ENCODE results near the gene RBFA. TPM values are rescaled to one million over a fixed set of nuclear protein-coding genes. Genes with fewer than 3 reads are reported as not detected.

RBFA gene
- total and polyA plus RNA-seq, 2 of the 13 experiments (the other 11 are each of a cell fraction or from before 2014, with no cell fraction given) = 29.7 to 42.4 TPM

- 0 out of 2 replicates have a peak, but pooled peaks have one; percentile 50 for TF ChIP-seq ZNF597 (CRISPR knock-in tag; IDR thresholded peaks at IDR 0.05)
- TF ChIP-seq TEAD3 (CRISPR knock-in tag; optimal IDR thresholded peaks at IDR 0.05; ENCODE audit: borderline replicate concordance) = peak; percentile 2
- TF ChIP-seq MEIS1 (CRISPR knock-in tag; IDR thresholded peaks at IDR 0.05; ENCODE audit: borderline replicate concordance) = 0 out of 2 replicates have a peak, but pooled peaks have one; percentile 47
- TF ChIP-seq ARID2 (CRISPR knock-in tag; IDR thresholded peaks at IDR 0.05; ENCODE audit: borderline replicate concordance) = peak; percentile 85; the same call in 1 of the 2 replicates
- peak; percentile 28; the same call in 1 of the 2 replicates for TF ChIP-seq POGK (CRISPR knock-in tag; conservative IDR thresholded peaks at IDR 0.05)
- no peak; the same call in 1 of the 2 replicates for TF ChIP-seq ZNF777 (CRISPR knock-in tag; IDR thresholded peaks at IDR 0.05)
- peak; percentile 78; the same call in 1 of the 2 replicates for TF ChIP-seq ZNF776 (CRISPR knock-in tag; IDR thresholded peaks at IDR 0.05)
- peak; percentile 67; the same call in 1 of the 2 replicates for TF ChIP-seq ZNF512B (CRISPR knock-in tag; IDR thresholded peaks at IDR 0.05; ENCODE audit: borderline replicate concordance)
- TF ChIP-seq TSC22D2 (CRISPR knock-in tag; IDR thresholded peaks at IDR 0.05; ENCODE audit: borderline replicate concordance) = no peak
- TF ChIP-seq, protein P1, sequence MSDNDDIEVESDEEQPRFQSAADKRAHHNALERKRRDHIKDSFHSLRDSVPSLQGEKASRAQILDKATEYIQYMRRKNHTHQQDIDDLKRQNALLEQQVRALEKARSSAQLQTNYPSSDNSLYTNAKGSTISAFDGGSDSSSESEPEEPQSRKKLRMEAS (IDR thresholded peaks at IDR 0.05) = peak; percentile 92
- no peak for TF ChIP-seq ZNF432 (CRISPR knock-in tag; IDR thresholded peaks at IDR 0.05; ENCODE audit: borderline replicate concordance)
- TF ChIP-seq, protein P2, sequence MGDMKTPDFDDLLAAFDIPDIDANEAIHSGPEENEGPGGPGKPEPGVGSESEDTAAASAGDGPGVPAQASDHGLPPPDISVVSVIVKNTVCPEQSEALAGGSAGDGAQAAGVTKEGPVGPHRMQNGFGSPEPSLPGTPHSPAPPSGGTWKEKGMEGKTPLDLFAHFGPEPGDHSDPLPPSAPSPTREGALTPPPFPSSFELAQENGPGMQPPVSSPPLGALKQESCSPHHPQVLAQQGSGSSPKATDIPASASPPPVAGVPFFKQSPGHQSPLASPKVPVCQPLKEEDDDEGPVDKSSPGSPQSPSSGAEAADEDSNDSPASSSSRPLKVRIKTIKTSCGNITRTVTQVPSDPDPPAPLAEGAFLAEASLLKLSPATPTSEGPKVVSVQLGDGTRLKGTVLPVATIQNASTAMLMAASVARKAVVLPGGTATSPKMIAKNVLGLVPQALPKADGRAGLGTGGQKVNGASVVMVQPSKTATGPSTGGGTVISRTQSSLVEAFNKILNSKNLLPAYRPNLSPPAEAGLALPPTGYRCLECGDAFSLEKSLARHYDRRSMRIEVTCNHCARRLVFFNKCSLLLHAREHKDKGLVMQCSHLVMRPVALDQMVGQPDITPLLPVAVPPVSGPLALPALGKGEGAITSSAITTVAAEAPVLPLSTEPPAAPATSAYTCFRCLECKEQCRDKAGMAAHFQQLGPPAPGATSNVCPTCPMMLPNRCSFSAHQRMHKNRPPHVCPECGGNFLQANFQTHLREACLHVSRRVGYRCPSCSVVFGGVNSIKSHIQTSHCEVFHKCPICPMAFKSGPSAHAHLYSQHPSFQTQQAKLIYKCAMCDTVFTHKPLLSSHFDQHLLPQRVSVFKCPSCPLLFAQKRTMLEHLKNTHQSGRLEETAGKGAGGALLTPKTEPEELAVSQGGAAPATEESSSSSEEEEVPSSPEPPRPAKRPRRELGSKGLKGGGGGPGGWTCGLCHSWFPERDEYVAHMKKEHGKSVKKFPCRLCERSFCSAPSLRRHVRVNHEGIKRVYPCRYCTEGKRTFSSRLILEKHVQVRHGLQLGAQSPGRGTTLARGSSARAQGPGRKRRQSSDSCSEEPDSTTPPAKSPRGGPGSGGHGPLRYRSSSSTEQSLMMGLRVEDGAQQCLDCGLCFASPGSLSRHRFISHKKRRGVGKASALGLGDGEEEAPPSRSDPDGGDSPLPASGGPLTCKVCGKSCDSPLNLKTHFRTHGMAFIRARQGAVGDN (CRISPR knock-in tag; IDR thresholded peaks at IDR 0.05) = peak; percentile 92
- TF ChIP-seq, protein P3, sequence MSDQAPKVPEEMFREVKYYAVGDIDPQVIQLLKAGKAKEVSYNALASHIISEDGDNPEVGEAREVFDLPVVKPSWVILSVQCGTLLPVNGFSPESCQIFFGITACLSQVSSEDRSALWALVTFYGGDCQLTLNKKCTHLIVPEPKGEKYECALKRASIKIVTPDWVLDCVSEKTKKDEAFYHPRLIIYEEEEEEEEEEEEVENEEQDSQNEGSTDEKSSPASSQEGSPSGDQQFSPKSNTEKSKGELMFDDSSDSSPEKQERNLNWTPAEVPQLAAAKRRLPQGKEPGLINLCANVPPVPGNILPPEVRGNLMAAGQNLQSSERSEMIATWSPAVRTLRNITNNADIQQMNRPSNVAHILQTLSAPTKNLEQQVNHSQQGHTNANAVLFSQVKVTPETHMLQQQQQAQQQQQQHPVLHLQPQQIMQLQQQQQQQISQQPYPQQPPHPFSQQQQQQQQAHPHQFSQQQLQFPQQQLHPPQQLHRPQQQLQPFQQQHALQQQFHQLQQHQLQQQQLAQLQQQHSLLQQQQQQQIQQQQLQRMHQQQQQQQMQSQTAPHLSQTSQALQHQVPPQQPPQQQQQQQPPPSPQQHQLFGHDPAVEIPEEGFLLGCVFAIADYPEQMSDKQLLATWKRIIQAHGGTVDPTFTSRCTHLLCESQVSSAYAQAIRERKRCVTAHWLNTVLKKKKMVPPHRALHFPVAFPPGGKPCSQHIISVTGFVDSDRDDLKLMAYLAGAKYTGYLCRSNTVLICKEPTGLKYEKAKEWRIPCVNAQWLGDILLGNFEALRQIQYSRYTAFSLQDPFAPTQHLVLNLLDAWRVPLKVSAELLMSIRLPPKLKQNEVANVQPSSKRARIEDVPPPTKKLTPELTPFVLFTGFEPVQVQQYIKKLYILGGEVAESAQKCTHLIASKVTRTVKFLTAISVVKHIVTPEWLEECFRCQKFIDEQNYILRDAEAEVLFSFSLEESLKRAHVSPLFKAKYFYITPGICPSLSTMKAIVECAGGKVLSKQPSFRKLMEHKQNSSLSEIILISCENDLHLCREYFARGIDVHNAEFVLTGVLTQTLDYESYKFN (CRISPR knock-in tag; conservative IDR thresholded peaks at IDR 0.05) = no peak
Measured at GRCh38 chr18:79988071-79988450, 46.2 kb upstream of the RBFA start (continued).

Data from HepG2 (cell line).